ENCODE results near the gene ALOX15. TPM values are rescaled to one million over a fixed set of nuclear protein-coding genes. Genes with fewer than 3 reads are reported as not detected.

Gene ALOX15
- total RNA-seq, 2 donors from 2014 or later: 0.14 TPM; not detected in 1

Other genes with a start within 250 kb of the ALOX15 start
- 1 to 10 TPM; 4.4 to 8.7 TPM for gene SPNS3, start 207.7 kb downstream of the ALOX15 start, total RNA-seq
- under 1 TPM; 0.16 to 0.64 TPM for gene SPNS2, start 142.8 kb downstream of the ALOX15 start, total RNA-seq
- 10 to 100 TPM; 62.3 to 71.3 TPM for gene MYBBP1A, start 86.3 kb downstream of the ALOX15 start, total RNA-seq
- not detected for gene GGT6, start 81.1 kb downstream of the ALOX15 start, total RNA-seq
- not detected for gene SMTNL2, start 57.1 kb downstream of the ALOX15 start, total RNA-seq
- 100 to 1,000 TPM in 1 of 2 donors, 10 to 100 TPM in 1; 99.1 to 126 TPM for gene PELP1, start 62.5 kb upstream of the ALOX15 start, total RNA-seq
- 100 to 1,000 TPM; 209 to 271 TPM for gene ARRB2, start 69.0 kb upstream of the ALOX15 start, total RNA-seq
- gene MED11, start 89.8 kb upstream of the ALOX15 start, total RNA-seq: 10 to 100 TPM; 22.8 to 24.5 TPM
- under 1 TPM; 0.29 to 0.36 TPM for gene ZMYND15, start 98.2 kb upstream of the ALOX15 start, total RNA-seq
- gene CXCL16, start 98.2 kb upstream of the ALOX15 start, total RNA-seq: 1 to 10 TPM; 4.9 to 6.1 TPM
- gene TM4SF5, start 130.2 kb upstream of the ALOX15 start, total RNA-seq: not detected
- gene VMO1, start 144.7 kb upstream of the ALOX15 start, total RNA-seq: under 1 TPM in 1 of 2 donors, not detected in 1; 0.50 TPM
- not detected for gene GLTPD2, start 147.3 kb upstream of the ALOX15 start, total RNA-seq
- 100 to 1,000 TPM; 133 to 135 TPM for gene PSMB6, start 154.5 kb upstream of the ALOX15 start, total RNA-seq
- gene PLD2, start 165.5 kb upstream of the ALOX15 start, total RNA-seq: 10 to 100 TPM; 23.6 to 31.4 TPM
- 10 to 100 TPM; 83.0 to 84.9 TPM for gene MINK1, start 191.7 kb upstream of the ALOX15 start, total RNA-seq